ENCODE measurements around the gene ZMIZ1.
A peak's percentile ranks its signal among the peaks of the same experiment; 100 is the strongest.

ZMIZ1 gene

GRCh38 chr10:79068562-79069324 is at the start of gene ZMIZ1:
Gene ZMIZ1 (plus strand): TSS chr10:79068966. CDS start chr10:79201633, 132,667 bp downstream.
- peak; percentile 64 to 69 (median 67) for DNase-seq (ENCODE audit: low read depth in 3 of 3)

- no peak for DNase-seq (ENCODE audit: low read depth in 3 of 3)
These were observed 49.2 kb upstream of the ZMIZ1 start for GRCh38 chr10:79019441-79020014.

GRCh38 chr10:79020015-79020491 is 48.7 kb upstream of the ZMIZ1 start:
- DNase-seq (ENCODE audit: low read depth in 3 of 3) = no peak

GRCh38 chr10:79020605-79021004 is 48.2 kb upstream of the ZMIZ1 start:
- no peak for DNase-seq (ENCODE audit: low read depth in 3 of 3)

- DNase-seq (ENCODE audit: low read depth in 3 of 3) = no peak
These were observed 47.3 kb upstream of the ZMIZ1 start for GRCh38 chr10:79021331-79021907.

- DNase-seq (ENCODE audit: low read depth in 3 of 3) = no peak
These were observed 46.7 kb upstream of the ZMIZ1 start for GRCh38 chr10:79021948-79022499.

- no peak for DNase-seq (ENCODE audit: low read depth in 3 of 3)
These were observed 46.1 kb upstream of the ZMIZ1 start for GRCh38 chr10:79022565-79023230.

- no peak for DNase-seq (ENCODE audit: low read depth in 3 of 3)
These were observed 45.3 kb upstream of the ZMIZ1 start for GRCh38 chr10:79023240-79024162.

- DNase-seq (ENCODE audit: low read depth in 3 of 3) = no peak
These were observed 44.5 kb upstream of the ZMIZ1 start for GRCh38 chr10:79024296-79024695.

GRCh38 chr10:79024720-79025198 is 44.0 kb upstream of the ZMIZ1 start:
- no peak for DNase-seq (ENCODE audit: low read depth in 3 of 3)

- no peak for DNase-seq (ENCODE audit: low read depth in 3 of 3)
These were observed 43.5 kb upstream of the ZMIZ1 start for GRCh38 chr10:79025199-79025832.

- DNase-seq (ENCODE audit: low read depth in 3 of 3) = no peak
These were observed 42.4 kb upstream of the ZMIZ1 start for GRCh38 chr10:79026341-79026761.

- DNase-seq (ENCODE audit: low read depth in 3 of 3) = no peak
These were observed 42.0 kb upstream of the ZMIZ1 start for GRCh38 chr10:79026806-79027146.

GRCh38 chr10:79027147-79028055 is 41.4 kb upstream of the ZMIZ1 start:
- no peak for DNase-seq (ENCODE audit: low read depth in 3 of 3)

GRCh38 chr10:79028056-79028430 is 40.7 kb upstream of the ZMIZ1 start:
- DNase-seq (ENCODE audit: low read depth in 3 of 3) = no peak

GRCh38 chr10:79028451-79029010 is 40.2 kb upstream of the ZMIZ1 start:
- DNase-seq (ENCODE audit: low read depth in 3 of 3) = no peak

- DNase-seq (ENCODE audit: low read depth in 3 of 3) = no peak
These were observed 39.0 kb upstream of the ZMIZ1 start for GRCh38 chr10:79029478-79030390.

GRCh38 chr10:79030705-79031104 is 38.1 kb upstream of the ZMIZ1 start:
- no peak for DNase-seq (ENCODE audit: low read depth in 3 of 3)

Measured in stimulated activated CD4-positive, alpha-beta T cell treated with anti-CD3 and anti-CD28 coated beads, TNF-alpha, amount 100 ng/mL, for 48 hours (primary cell).